Heart left ventricle (tissue), 16 donors: ENCODE measurements around the gene SORCS2. TPM values are rescaled to one million over a fixed set of nuclear protein-coding genes. Genes with fewer than 3 reads are reported as not detected.

ENCODE experiments used
- ATAC-seq, 4 donors: fragments of 200-7000 bp; cut with Tn5 transposase; one replicate each; pipeline ENCODE4 v1.9.1; 2020 to 2022; ENCODE audit warnings: moderate library complexity in 4 of 4, mild to moderate bottlenecking in 3 of 4, moderate number of reproducible peaks in 1 of 4
- DNase-seq, 5 donors: peaks; one replicate each; pipeline ENCODE4 v3.0.0-alpha.2; 2020
- H3K27ac ChIP-seq, 12 donors: fragments of 200-600 bp; sonication (generic) in 4 of 12; one replicate each; pipeline versions ENCODE4 v1.5.0 to v1.8.0; 2016 to 2022; ENCODE audit warnings: mild to moderate bottlenecking in 2 of 12
- H3K27me3 ChIP-seq, 9 donors: fragments of 200-600 bp; sonication (generic) in 2 of 9; one replicate each; pipeline versions ENCODE4 v1.5.1 to v1.8.0; 2016 to 2022; ENCODE audit warnings: mild to moderate bottlenecking in 3 of 9
- H3K36me3 ChIP-seq, 9 donors: fragments of 200-600 bp; sonication (generic) in 2 of 9; one replicate each; pipeline versions ENCODE4 v1.5.0 to v1.8.0; 2018 to 2022; ENCODE audit warnings: mild to moderate bottlenecking in 2 of 9
- H3K4me1 ChIP-seq, 12 donors: fragments of 200-600 bp; sonication (generic) in 4 of 12; one replicate each; pipeline versions ENCODE4 v1.5.0 to v1.8.0; 2016 to 2022; ENCODE audit warnings: mild to moderate bottlenecking in 3 of 12
- H3K4me3 ChIP-seq, 12 donors: fragments of 200-600 bp; sonication (generic) in 4 of 12; one replicate each; pipeline versions ENCODE4 v1.5.0 to v1.8.0; 2017 to 2022; ENCODE audit warnings: mild to moderate bottlenecking in 9 of 12, moderate library complexity in 4 of 12
- H3K9me3 ChIP-seq, 12 donors: fragments of 200-600 bp; sonication (generic) in 4 of 12; one replicate each; pipeline versions ENCODE4 v1.5.0 to v1.8.0; 2016 to 2022; ENCODE audit warnings: mild to moderate bottlenecking in 1 of 12
- CTCF ChIP-seq, 12 donors: fragments of 200-600 bp; sonication (generic) in 4 of 12; IDR thresholded peaks; one replicate each; pipeline versions ENCODE4 v1.5.0 to v1.8.0; 2018 to 2022; ENCODE audit warnings: antibody characterized with exemption in 12 of 12, mild to moderate bottlenecking in 5 of 12
- POLR2A ChIP-seq, 2 donors: fragments of 450-650 bp; IDR thresholded peaks; one replicate each; pipeline ENCODE4 v1.6.1; 2017; ENCODE audit warnings: antibody characterized with exemption in 2 of 2, mild to moderate bottlenecking in 2 of 2, moderate library complexity in 2 of 2
- WGBS, 4 donors: extraction: QIAGEN DNeasy Blood & Tissue Kit in 2 of 4; methylation state at CpG; one replicate each; pipeline versions ENCODE4 v1.1.5 to v1.1.7; 2013 to 2018; 5-methylcytosine and 5-hydroxymethylcytosine counted together
- intact Hi-C, 10 donors: fragments of 100-400 bp; cut with DNase I; formaldehyde crosslinking; loops; one replicate each; pipeline versions ENCODE4 v1.11.1 to v1.14.2; 2022
- polyA plus RNA-seq, 2 donors: library from polyadenylated mRNA; stranded (reverse); fragments of 200-250 nt; gene quantifications; one replicate each; pipeline ENCODE4 v1.2.3, GENCODE V29; 2013
- total RNA-seq, 9 donors: library from RNA; depleted of rRNA in 2 of 9; stranded (reverse); fragments of >200 nt in 2 of 9; fragmentation: NEBNext Ultra II Directional in 3 of 9; extraction: Animal tissue kit (Norgen Biotek cat#: 25700) in 3 of 9; gene quantifications; one replicate each; pipeline versions ENCODE4 v1.1.0 to v1.2.4, GENCODE V29; 2016 to 2023
- donor health status: ischemic (EF 13 %, LVEDD 7.1; RV severe dilation, severe dysfunction).
- donor health status: healthy with polysubstance abuse.
- donor health status: DM: no; HTN: yes; CAD: no.
- donor health status: DM: no; HTN: no; CAD: no.
- donor health status: ischemic (EF 25% LVEDD 6.9; RV normal size, moderate dysfunction).
- donor health status: ischemic (EF 25% LVEDD 5.7; RV mildly dilated, moderate dysfunction).
- donor health status: healthy.
- donor health status: DM: yes; HTN: yes; CAD: no.
- donor health status: ischemic (EF 35%, LVEDD 5.7; RV mildly dilated, moderate dysfunction).
- donor health status: nonischemic (EF 11% LVEDD 7.7; RV severe dilation, severe dysfunction).
- donor health status: DM: yes; HTN: yes; CAD: no.
- donor health status: PGD.
- donor health status: ischemic (EF 29% LVEDD 5.4; RV normal size, mild dysfunction).
- donor health status: nonischemic (EF 23%, LVEDD 6.1; RV moderate dilation, normal function).

Gene SORCS2
- total and polyA plus RNA-seq, 11 donors = 0.28 to 5.5 (median 2.4) TPM

- intact Hi-C loops = no loop called here
- Histone ChIP-seq H3K27ac (peak overlapping the region in 5 of 12 donors; percentile 6 to 51 (median 15)), H3K27me3 (no peaks in the 10 kb centered on the region), H3K9me3 (no peaks in the 10 kb centered on the region), H3K4me3 (no peak overlapping the region), H3K36me3 (peaks cover 0 to 21% (median 4%) of the 10 kb centered on the region in 9 donors), H3K4me1 (peaks cover 0 to 22% (median 10%) of the 10 kb centered on the region in 12 donors)
- WGBS, 4 donors = 50 to 64% (median 51%) methylated on average over 18 to 22 of the region's 22 CpGs
- peak in 3 of 5 donors; percentile 54 to 61 (median 55) for DNase-seq
- ATAC-seq = peak in 2 of 4 donors; percentile 7 to 55
- TF ChIP-seq POLR2A (IDR thresholded peaks at IDR 0.05) (no peak), CTCF (IDR thresholded peaks at IDR 0.05) (no peak)
Observed at GRCh38 chr4:7757501-7758471, 565.4 kb downstream of the SORCS2 start.

GRCh38 chr4:7758476-7758875 lies 566.1 kb downstream of the SORCS2 start:
- Histone ChIP-seq H3K4me1 (peaks cover 0 to 22% (median 10%) of the 10 kb centered on the region in 12 donors), H3K27me3 (no peaks in the 10 kb centered on the region), H3K9me3 (no peaks in the 10 kb centered on the region), H3K36me3 (peaks cover 0 to 28% (median 9%) of the 10 kb centered on the region in 9 donors), H3K4me3 (no peak overlapping the region), H3K27ac (peak overlapping the region in 4 of 12 donors; percentile 6 to 25 (median 14))
- DNase-seq (peak in 1 of 5 donors; percentile 16), ATAC-seq (no peak)
- TF ChIP-seq POLR2A (IDR thresholded peaks at IDR 0.05) (no peak), CTCF (IDR thresholded peaks at IDR 0.05) (no peak)
- WGBS, 4 donors = 84 to 93% (median 90%) methylated on average over 11 of the region's 11 CpGs
- intact Hi-C loops = no loop called here

GRCh38 chr4:7759216-7759615 lies 566.9 kb downstream of the SORCS2 start:
- H3K27me3 ChIP-seq = no peaks in the 10 kb centered on the region
- H3K4me3 ChIP-seq = peak overlapping the region in 1 of 12 donors; percentile 1
- 68 to 83% (median 79%) methylated on average over 12 of the region's 12 CpGs for WGBS, 4 donors
- ATAC-seq (no peak), DNase-seq (no peak)
- H3K4me1 ChIP-seq = peaks cover 0 to 22% (median 10%) of the 10 kb centered on the region in 12 donors
- intact Hi-C loops = no loop called here
- H3K36me3 ChIP-seq = peaks cover 0 to 30% (median 9%) of the 10 kb centered on the region in 9 donors
- no peak for TF ChIP-seq POLR2A (IDR thresholded peaks at IDR 0.05)
- TF ChIP-seq CTCF (IDR thresholded peaks at IDR 0.05) = no peak
- peak overlapping the region in 1 of 12 donors; percentile 7 for H3K27ac ChIP-seq
- H3K9me3 ChIP-seq = no peaks in the 10 kb centered on the region

- Histone ChIP-seq H3K4me1 (peaks cover 0 to 22% (median 10%) of the 10 kb centered on the region in 12 donors), H3K4me3 (peak overlapping the region in 1 of 12 donors; percentile 1), H3K27me3 (no peaks in the 10 kb centered on the region), H3K9me3 (no peaks in the 10 kb centered on the region), H3K36me3 (peaks cover 0 to 33% (median 9%) of the 10 kb centered on the region in 9 donors), H3K27ac (peak overlapping the region in 1 of 12 donors; percentile 7)
- intact Hi-C loops = loop anchor here in 6 of 10 donors (2.0 to 10.0 kb wide), 5 partner anchors 41 to 228 kb away; no protein-coding TSS in a partner anchor
- DNase-seq (peak in 1 of 5 donors; percentile 48), ATAC-seq (no peak)
- WGBS, 4 donors = 91 to 94% (median 94%) methylated on average over 7 of the region's 7 CpGs
- TF ChIP-seq POLR2A (IDR thresholded peaks at IDR 0.05) = no peak
- no peak for TF ChIP-seq CTCF (IDR thresholded peaks at IDR 0.05)
Observed at GRCh38 chr4:7759635-7760034, 567.3 kb downstream of the SORCS2 start.
